Transverse colon (tissue), 3 donors: ENCODE results near the gene NBDY.

ENCODE experiments used
- POLR2A ChIP-seq: fragments of 450-650 bp; IDR thresholded peaks from one replicate; pipeline ENCODE4 v1.6.1; 2016; ENCODE audit warnings: antibody characterized with exemption, mild to moderate bottlenecking, moderate library complexity
- TF ChIP-seq, protein P1 (sequence below), 5 experiments: fragments of 200-600 bp in 3 of 5; fragments of 450-650 bp in 2 of 5; sonication (generic) in 3 of 5; IDR thresholded peaks; 1 replicate in 2 of 5; 2 replicates in 3 of 5; pipeline ENCODE4 v1.5.1; 2016 to 2017; ENCODE audit warnings: antibody characterized with exemption in 5 of 5, inconsistent platforms in 3 of 5, mild to moderate bottlenecking in 2 of 5, moderate library complexity in 1 of 5

DNA sequence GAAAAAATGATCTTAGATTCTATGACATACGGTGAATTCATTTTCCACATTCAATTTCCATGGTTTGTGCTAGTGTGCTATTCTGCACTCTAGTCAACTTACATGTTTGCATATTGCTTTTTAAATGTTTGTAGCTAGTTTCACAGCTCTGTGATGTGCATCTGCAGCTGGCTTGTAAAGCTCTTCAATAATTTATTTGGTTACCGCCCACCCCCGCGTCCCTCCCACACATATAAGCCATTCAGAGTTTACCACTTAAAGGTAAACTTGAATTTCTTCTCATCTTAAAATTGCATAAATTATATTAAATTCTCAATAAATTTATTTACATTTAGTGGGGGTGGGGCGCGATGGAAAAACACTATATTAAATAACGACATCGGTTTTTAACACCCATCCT is 291 bp upstream of the NBDY start:
- TF ChIP-seq, protein P1, sequence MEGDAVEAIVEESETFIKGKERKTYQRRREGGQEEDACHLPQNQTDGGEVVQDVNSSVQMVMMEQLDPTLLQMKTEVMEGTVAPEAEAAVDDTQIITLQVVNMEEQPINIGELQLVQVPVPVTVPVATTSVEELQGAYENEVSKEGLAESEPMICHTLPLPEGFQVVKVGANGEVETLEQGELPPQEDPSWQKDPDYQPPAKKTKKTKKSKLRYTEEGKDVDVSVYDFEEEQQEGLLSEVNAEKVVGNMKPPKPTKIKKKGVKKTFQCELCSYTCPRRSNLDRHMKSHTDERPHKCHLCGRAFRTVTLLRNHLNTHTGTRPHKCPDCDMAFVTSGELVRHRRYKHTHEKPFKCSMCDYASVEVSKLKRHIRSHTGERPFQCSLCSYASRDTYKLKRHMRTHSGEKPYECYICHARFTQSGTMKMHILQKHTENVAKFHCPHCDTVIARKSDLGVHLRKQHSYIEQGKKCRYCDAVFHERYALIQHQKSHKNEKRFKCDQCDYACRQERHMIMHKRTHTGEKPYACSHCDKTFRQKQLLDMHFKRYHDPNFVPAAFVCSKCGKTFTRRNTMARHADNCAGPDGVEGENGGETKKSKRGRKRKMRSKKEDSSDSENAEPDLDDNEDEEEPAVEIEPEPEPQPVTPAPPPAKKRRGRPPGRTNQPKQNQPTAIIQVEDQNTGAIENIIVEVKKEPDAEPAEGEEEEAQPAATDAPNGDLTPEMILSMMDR (IDR thresholded peaks at IDR 0.05), result no peak
- TF ChIP-seq POLR2A, result no peak
